RWPE2 (cell line): Measurements from ENCODE around the gene SRRM2.

Experiments used
- ATAC-seq: fragments of 200-7000 bp; cut with Tn5 transposase; 3 replicates; pipeline ENCODE4 v1.9.1; 2021; ENCODE audit warnings: low read depth
- DNase-seq: peaks from one replicate; pipeline ENCODE4 v3.0.0-alpha.2; 2020; ENCODE audit warnings: low spot score
- H3K27ac ChIP-seq: fragments of 450-650 bp; 2 replicates; pipeline ENCODE4 v1.5.1; 2017; ENCODE audit warnings: mild to moderate bottlenecking; ENCODE audit not compliant: poor library complexity, severe bottlenecking
- H3K27me3 ChIP-seq: fragments of 250-450 bp; sonication (Bioruptor Pico); 2 replicates; pipeline ENCODE4 v1.5.1; 2021; ENCODE audit warnings: mild to moderate bottlenecking, moderate library complexity; ENCODE audit not compliant: insufficient read depth, poor library complexity, severe bottlenecking
- H3K36me3 ChIP-seq: fragments of 250-450 bp; sonication (Bioruptor Pico); 2 replicates; pipeline ENCODE4 v1.5.1; 2020; ENCODE audit warnings: low read depth, mild to moderate bottlenecking, moderate library complexity
- H3K4me1 ChIP-seq: fragments of 250-450 bp; sonication (Bioruptor Pico); 2 replicates; pipeline ENCODE4 v1.5.1; 2021; ENCODE audit warnings: mild to moderate bottlenecking, moderate library complexity; ENCODE audit not compliant: insufficient read depth, poor library complexity, severe bottlenecking
- H3K4me3 ChIP-seq: fragments of 250-450 bp; sonication (Bioruptor Pico); 2 replicates; pipeline ENCODE4 v1.5.1; 2021; ENCODE audit warnings: mild to moderate bottlenecking, moderate library complexity; ENCODE audit not compliant: severe bottlenecking
- H3K9me3 ChIP-seq: fragments of 250-450 bp; sonication (Bioruptor Pico); 2 replicates; pipeline ENCODE4 v1.5.1; 2021; ENCODE audit warnings: mild to moderate bottlenecking, moderate library complexity; ENCODE audit not compliant: severe bottlenecking
- TF ChIP-seq, protein P1 (sequence below): fragments of 450-650 bp; IDR thresholded peaks from one replicate; pipeline ENCODE4 v1.5.1; 2017; ENCODE audit warnings: mild to moderate bottlenecking, moderate library complexity; ENCODE audit not compliant: poor library complexity, severe bottlenecking

The SRRM2 gene

DNA sequence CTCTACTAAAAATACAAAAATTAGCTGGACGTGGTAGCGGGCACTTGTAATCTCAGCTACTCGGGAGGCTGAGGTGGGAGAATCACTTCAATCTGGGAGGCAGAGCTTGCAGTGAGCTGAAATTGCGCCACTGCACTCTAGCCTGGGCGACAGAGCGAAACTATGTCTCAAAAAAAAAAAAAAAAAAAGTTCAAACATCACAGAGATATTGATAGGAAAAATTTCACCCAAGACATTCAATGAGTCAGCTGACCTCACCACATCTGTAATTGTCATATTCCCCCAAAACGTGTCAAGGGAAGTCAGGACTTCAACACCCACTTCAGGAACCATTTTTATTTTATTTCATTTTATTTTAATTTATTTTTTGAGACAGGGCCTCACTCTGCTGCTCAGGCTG, 24.4 kb upstream of the SRRM2 start:
- Histone ChIP-seq H3K36me3 (no peaks in the 10 kb centered on the region), H3K4me3 (no peak overlapping the region), H3K27me3 (no peaks in the 10 kb centered on the region), H3K4me1 (peaks cover 4% of the 10 kb centered on the region), H3K27ac (no peak overlapping the region), H3K9me3 (no peaks in the 10 kb centered on the region)
- DNase-seq (no peak), ATAC-seq (no peak)
- TF ChIP-seq, protein P1, sequence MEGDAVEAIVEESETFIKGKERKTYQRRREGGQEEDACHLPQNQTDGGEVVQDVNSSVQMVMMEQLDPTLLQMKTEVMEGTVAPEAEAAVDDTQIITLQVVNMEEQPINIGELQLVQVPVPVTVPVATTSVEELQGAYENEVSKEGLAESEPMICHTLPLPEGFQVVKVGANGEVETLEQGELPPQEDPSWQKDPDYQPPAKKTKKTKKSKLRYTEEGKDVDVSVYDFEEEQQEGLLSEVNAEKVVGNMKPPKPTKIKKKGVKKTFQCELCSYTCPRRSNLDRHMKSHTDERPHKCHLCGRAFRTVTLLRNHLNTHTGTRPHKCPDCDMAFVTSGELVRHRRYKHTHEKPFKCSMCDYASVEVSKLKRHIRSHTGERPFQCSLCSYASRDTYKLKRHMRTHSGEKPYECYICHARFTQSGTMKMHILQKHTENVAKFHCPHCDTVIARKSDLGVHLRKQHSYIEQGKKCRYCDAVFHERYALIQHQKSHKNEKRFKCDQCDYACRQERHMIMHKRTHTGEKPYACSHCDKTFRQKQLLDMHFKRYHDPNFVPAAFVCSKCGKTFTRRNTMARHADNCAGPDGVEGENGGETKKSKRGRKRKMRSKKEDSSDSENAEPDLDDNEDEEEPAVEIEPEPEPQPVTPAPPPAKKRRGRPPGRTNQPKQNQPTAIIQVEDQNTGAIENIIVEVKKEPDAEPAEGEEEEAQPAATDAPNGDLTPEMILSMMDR, result no peak

DNA sequence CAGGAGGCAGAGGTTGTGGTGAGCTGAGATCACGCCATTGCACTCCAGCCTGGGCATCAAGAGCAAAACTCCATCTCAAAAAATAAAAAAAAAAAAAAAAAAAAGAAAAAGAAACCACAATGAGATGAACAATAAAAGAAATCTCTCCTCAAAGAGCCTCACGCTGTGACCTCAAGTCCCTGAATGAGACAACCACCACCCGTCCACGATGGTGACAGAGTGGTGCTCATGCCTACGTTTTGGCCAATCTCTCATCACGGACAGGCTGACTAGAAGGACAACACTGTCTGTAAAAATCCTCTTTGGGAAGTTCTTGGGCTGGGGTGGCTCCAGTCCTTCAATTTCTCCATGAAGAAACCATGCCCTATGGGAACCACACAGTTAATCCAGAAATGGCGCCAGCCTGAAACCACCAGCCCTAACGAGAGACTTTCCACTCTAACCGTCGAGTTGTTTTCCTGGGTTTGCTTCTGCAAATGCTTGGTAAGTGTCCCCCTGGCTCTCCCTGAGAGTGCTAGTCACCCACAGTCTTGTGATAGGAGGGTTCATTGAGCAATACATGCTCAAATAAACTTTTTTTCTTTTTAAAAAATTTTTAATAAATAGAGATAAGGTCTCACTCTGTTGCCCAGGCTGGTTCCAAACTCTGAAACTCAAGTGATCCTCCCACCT, 17.5 kb upstream of the SRRM2 start:
- Histone ChIP-seq H3K27me3 (no peaks in the 10 kb centered on the region), H3K9me3 (no peaks in the 10 kb centered on the region), H3K36me3 (no peaks in the 10 kb centered on the region), H3K4me3 (no peak overlapping the region), H3K27ac (no peak overlapping the region), H3K4me1 (no peaks in the 10 kb centered on the region)
- DNase-seq (no peak), ATAC-seq (no peak)
- TF ChIP-seq, protein P1, result no peak

DNA sequence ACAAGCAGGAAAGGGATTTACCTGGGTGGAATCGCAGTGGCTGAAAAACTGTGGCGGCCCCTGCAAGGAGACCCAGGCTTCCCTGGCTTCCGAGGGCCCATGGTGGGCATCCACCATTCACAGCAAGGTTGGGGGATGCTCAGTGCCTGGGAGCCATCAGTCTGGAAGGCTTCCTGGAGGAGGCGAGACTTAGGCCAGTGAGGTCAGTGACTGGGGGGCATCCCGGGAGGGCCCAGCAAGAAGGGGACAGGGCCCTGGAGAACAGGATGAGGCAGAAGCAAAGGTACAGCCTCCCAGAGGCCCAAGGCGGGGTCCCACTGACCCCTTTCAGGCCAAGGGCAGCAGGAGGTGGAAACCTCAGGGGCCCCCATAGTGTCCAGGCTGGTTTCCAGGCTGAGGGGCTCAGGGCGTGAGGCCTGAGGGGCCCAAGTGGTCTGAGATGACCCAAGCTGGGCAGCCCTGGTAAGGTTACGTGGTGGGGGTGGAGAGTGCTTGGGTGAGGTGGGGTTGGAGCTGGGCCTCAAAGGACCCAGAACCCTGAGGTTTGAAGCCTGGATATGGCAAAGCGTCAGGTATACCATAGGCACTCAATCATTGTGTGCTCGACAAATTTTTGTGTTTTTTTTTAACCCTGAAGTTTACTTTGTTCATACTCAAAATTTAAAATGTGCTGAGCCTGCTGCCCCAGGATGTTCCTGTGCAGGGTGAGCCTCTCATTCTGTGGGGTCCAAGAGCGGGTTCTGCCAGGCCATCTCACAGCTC, 15.8 kb upstream of the SRRM2 start:
- Histone ChIP-seq H3K4me3 (no peak overlapping the region), H3K9me3 (no peaks in the 10 kb centered on the region), H3K36me3 (no peaks in the 10 kb centered on the region), H3K27ac (no peak overlapping the region), H3K4me1 (no peaks in the 10 kb centered on the region), H3K27me3 (no peaks in the 10 kb centered on the region)
- DNase-seq, result no peak
- ATAC-seq, result no peak
- TF ChIP-seq, protein P1, result no peak

DNA sequence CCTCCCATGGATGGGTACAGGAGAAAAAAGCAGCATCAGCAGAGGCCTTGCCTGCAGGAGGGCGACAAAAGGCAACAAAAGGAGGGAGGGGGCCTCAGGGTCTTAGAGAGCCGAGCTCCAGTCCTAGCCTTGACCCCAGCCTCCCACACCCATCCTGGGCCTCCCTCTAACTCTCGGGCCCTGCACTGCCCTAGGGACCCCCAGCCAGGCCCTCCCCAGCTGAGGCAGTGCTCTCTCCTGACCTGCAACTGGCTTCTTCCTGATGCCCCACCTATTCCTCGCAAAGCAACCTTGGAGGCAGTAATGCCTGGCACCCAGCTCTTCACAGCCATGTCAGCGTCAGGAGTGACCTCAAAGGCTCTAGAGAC, 15.2 kb upstream of the SRRM2 start:
- no peaks in the 10 kb centered on the region for H3K36me3 ChIP-seq
- DNase-seq (no peak), ATAC-seq (no peak)
- H3K27ac ChIP-seq, result no peak overlapping the region
- H3K4me3 ChIP-seq, result no peak overlapping the region
- TF ChIP-seq, protein P1, result no peak
- no peaks in the 10 kb centered on the region for H3K9me3 ChIP-seq
- H3K27me3 ChIP-seq, result no peaks in the 10 kb centered on the region
- no peaks in the 10 kb centered on the region for H3K4me1 ChIP-seq

DNA sequence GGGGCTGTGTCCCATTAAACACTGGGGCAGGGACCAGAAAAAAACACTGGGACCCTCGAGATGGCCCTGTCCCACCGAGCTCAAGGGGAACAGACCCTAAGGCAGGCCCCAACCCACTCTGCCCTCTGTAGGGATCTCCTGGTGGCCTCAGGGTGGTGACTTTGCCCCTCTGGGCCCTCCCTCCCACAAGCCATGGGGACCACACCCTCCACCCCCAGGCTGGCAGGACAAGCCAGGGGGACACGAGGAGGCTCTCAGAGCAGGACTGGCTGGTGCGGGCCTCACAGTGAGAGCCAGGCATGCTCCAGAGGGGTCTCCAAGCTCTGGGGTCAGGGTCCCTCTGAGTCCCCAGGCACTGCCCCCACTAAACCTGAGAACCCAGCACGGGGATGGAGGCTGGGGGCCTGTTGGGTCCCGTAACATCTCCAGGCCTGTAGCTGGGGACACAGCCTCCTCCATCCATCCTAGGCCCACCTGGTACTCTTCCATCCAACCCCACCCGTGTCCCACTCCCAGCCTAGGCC, 14.5 kb upstream of the SRRM2 start:
- no peak overlapping the region for H3K27ac ChIP-seq
- no peak for DNase-seq
- no peaks in the 10 kb centered on the region for H3K27me3 ChIP-seq
- TF ChIP-seq, protein P1, result no peak
- ATAC-seq, result no peak
- no peak overlapping the region for H3K4me3 ChIP-seq
- H3K4me1 ChIP-seq, result no peaks in the 10 kb centered on the region
- H3K9me3 ChIP-seq, result no peaks in the 10 kb centered on the region
- H3K36me3 ChIP-seq, result no peaks in the 10 kb centered on the region
